NCI-H2107 (cell line): ENCODE measurements around the gene NLRC5.
"Not testable (repeated sequence)": the region's sequence is repeated elsewhere in the genome, so short reads cannot be mapped to it uniquely, and the experiment has no call there.

Experiments
- DNase-seq: peaks from one replicate; lab custom pipeline; 2025; lab: John Stamatoyannopoulos, UW

NLRC5 gene

DNA sequence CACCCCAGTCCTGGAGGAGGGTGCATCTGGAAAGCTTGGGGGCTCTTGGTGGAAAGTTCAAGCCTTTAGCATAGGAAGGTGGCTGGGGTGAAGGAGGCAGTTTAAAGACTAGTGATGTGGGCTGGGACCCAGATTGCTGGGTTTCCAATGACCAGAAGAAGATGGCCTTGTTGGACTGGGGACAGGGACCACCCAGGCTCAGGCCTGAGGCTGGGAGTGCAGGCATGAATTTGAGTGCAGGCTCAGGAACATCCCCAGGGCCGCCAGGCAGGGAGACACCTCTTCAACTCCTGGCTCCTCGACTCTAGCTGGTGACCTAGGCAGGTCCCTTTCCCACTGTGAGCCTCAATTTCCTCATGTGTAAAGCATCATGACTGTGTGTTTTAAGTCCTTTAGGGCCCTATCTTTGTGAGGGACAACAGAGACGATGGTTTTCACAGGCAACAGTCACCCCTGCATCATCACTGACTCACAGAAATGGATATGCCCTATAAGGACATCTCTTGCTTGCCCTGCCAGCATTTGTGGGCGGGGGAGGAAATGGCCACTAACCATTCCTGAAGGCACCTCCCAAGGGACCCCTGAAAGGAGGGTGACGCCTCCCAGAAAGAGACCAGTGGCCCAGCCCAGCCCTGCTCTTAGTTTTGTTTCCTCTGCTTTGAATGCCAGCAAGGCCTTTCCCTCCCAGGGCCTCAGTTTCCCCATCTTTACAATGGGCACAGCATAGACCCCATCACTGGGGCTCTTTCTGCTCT lies 11.1 kb downstream of the NLRC5 start:
- no peak for DNase-seq

DNA sequence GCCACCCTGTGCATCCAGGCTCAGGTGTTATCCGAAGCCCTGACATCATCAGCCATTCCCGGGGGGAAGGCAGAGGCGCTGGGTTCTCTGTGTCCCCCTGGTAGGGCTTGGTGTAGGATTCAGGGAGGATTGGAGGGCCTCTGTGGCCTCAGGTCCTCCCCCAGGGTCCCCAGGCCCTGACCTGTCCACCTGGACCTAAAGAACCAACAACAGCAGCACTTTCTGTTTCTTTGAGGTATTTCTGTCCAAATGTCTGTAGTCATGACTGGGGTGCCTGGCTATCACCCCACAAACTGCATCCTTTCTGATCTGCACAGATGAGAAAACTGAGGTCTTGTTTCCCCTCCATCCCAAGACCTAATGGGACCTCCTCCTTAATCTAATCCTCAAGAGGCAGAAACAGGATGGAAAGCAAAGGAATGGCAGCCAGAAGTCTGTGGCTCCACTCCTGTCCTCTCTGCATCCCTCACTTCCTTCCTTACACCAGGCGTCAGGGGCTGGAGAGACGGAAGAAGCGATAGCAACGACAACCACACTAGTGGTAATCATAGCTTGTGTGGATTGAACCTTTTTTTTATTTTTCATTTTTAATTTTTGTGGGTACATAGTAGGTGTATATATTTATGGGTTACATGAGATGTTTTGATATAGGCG lies 11.8 kb downstream of the NLRC5 start:
- no peak for DNase-seq

DNA sequence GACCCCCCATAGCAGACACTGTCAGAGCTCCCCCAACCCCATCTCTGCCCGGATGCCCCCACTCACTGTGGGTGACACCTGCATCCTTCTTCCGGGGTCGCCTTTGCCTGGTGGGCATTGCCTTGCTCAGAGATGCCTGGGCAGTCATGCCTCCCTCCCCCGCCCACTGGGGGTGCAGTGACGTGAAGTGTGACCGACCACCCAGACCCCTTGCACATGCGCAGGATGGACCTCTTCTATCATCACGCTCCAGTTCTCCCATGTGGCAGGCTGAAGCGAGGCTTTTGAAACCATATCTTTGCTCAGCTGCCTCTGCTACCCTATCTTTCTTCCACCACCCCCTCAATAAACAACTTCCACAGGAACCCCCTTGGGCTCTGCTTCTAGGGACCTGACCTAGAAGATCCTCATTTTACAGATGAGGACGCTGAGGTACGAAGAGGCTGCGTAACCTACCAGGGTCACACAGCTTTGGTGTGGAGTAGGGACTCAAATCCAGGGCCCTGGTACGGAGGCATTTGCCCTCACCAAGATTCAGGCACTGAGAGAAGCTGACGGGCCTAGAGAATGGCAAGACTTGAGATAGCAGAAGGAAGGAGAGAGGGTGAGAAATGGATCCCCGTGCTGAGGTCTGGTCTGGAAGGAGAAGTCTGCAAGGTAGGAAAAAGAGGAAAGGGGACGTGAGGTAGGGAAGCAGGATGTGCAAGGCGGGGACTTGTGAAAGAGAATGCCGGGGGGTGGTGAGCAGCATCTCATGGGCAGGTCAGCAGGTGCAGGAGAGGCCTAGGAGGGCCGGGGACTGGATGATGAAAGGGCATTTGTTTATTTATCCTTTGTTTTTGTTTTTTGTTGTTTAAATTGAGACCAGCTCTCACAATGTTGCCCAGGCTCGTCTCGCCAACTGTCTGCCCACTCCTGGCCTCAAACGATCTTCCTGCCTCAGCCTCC lies 14.4 kb downstream of the NLRC5 start:
- DNase-seq: no peak

DNA sequence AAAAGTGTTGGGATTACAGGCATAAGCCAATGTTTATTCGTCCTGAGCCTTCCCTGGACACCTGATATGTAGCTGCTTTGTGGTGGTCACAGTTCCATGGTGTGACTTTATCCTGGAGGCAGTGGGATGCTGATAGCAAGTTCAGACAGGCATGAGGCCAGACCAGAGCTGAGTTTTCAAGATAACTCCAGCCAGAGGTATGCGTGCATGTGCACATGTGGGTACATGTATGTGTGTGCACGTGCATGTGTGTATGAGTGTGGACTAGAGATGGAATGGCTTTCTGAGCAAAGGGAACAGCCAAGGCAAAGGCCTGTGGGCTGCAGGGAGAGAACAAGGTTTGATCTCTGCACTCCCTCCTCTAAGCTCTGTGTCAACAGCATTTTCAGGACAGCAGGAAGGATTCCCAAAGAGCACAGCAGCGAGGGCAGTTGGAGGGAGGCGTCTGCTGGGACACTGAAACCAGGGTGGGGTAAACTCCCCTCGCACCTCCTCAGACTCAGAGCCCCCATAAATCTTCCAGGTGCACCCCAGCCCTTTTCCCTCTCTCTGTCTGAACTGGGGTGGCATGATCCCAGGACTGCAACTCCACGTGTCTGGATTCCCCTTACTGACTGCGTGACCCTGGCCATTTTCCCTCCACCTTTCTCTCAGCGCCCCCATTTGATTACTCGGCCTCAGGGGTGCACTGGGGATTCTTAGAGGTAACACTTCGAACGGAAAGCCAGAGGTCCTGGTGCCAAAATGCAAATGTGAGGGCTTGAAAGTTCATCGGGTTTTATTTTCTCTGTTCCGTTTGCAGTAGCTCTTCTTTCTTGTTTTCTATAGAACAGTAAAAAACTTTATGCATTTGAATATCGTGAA lies 15.3 kb downstream of the NLRC5 start:
- no peak for DNase-seq

DNA sequence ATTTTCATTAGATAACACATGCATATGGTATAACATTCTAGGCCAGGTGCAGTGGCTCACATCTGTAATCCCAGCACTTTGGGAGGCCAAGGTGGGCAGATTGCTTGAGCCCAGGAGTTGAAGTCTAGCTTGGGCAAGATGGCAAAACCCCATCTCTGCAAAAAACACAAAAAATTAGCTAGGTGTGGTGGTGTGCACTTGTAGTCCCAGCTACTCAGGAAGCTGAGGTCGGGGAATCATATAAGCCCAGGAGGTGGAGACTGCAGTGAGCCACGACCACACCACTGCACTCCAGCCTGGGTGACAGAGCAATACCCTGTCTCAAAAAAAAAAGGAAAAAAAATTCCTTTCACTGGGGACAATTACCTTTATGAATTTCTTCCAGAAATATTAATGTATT lies 16.2 kb downstream of the NLRC5 start:
- DNase-seq: not testable (repeated sequence)

DNA sequence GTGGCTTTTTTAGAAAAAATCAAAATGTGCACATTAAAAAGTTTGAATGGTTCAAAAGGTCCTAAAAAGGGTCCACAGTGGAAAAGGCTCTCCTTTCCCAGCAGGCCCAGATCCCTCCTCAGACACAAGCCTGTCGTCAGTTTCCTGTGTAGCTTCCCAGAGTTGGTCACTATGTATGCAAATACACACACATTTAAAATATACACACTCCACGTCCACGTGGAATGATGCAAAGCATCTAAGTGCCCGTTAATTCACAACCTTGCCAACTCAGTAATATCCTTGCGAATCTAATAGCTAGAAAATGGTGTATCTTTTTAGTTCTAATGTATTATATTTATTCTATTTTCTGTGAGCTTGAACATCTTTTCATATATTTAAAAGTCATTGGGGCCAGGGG lies 17.7 kb downstream of the NLRC5 start:
- no peak for DNase-seq

DNA sequence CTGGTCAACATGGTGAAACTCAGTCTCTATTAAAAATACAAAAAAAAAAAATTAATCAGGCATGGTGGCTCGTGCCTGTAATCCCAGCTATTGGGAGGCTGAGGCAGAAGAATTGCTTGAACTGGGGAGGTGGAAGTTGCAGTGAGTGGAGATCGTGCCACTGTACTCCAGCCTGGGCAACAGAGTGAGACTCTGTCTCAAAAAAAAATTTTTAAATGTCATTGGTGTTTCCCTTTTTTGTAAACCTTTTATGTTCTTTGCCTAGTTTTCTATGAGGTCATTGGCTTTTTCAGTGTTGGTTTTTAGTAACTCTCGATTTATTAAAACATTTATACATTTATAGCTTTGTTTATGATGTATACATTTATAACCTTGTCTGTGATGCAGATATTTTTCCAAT lies 18.2 kb downstream of the NLRC5 start:
- no peak for DNase-seq

DNA sequence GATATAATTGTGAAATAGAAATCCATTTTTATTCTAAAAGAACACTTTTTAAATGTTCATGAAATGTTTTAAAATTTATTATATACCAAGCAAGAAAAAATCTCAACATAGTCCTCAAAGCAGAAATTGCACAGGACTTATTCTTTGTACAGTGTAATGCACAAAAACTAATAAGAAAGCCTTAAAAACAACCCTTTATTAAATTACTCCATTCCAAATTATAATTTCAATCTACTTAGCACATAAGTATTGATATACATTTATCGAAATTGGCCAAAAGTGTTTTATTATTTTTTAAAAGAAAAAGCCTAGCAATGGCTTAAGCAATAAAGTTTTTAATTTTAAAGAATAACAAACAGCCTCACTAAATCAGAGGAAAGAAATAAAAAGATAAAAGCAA lies 19.1 kb downstream of the NLRC5 start:
- no peak for DNase-seq

DNA sequence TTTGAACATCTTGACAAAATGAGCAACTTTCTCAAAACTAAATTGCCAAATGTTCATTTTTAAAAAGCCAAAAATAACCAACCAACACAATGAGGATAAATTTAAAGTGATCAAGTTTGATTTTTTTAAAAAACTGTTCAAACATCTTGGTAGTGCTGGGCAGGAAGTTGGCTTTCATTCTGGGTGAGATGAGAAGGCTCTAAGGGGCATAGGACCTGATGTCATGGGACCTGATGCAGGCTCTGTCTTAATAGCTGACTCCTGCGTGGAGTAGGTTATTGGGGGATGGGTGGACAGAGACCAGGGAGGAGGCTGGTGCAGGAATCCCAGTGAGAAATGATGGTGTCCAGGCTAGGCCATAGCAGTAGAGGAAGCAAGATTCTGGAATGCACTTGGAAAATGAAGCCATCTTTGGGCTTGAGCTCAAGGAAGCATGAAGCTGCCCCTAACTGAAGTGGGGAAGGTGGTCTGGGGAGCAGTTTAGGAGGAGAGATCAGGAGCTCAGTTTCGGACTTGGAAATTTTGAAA lies 20.4 kb downstream of the NLRC5 start:
- DNase-seq: no peak

DNA sequence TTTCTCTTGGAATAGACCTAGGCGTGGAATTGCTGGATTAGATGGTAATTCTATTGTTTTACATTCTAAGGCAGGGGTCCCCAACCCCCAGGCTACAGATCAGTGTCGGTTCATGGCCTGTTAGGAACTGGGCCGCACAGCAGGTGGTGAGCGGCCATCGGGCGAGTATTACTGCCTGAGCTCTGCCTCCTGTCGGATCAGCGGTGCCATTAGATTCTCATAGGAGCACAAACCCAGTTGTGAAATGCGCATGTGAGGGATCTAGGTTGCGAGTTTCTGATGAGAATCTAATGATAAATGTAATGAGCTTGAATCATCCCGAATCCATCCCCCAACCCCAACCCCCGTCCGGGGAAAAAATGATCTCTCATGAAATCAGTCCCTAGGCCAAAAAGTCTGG lies 23.0 kb downstream of the NLRC5 start:
- DNase-seq: no peak

DNA sequence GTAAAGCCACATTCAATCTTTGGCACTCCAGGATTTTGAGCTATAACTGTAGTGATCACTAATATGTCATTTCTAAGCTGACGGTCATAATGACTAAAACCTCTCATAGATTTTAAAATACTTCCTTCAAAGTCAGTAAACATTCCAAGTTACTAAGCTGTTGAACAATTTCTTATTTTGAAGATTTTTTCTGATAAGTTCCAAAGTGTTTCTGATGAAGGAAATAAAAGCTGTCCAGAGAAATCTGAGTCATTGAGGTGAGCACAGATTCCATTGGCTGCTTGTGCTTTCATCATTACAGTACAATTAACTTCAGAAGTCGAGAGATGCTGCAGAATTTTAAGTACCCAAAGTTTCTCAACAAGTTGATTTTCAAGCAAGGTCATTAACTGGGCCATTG lies 23.9 kb downstream of the NLRC5 start:
- DNase-seq: no peak

DNA sequence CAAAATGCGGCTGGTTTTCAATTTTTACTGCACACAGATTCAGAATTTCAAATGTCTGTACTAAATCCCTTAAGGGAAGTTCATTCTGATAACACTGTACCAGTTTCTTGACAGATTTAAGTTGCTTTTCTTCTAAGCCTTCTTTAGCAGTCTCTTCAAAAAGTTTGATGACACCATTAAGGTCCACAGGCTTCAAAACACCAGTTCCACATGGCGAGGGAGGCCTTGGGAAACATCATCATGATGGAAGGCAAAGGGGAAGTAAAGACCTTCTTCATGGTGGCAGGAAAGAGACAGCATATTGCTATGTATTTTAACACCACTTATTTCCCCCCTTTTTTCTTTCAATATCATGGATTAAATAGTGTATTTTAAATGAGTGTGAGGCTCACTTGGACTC lies 24.5 kb downstream of the NLRC5 start:
- no peak for DNase-seq

DNA sequence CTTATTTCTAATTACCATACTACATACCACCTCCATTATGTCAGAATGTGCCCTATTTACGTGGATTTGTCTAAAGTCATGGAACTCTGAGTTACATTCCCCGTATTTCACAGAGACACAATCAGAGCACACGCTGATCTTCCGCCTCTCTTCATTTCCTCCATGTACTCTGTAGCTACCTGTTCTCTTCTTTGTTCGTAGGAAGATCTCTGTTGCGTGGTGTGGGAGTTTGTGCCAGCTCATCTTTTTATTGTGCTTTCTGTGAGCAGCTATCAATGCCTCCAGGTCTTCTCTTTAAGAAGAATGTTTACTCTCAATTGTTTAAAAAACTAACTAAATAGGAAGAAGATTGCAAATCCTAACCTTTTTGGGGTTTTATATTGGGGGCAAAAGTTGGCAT lies 26.9 kb downstream of the NLRC5 start:
- no peak for DNase-seq

DNA sequence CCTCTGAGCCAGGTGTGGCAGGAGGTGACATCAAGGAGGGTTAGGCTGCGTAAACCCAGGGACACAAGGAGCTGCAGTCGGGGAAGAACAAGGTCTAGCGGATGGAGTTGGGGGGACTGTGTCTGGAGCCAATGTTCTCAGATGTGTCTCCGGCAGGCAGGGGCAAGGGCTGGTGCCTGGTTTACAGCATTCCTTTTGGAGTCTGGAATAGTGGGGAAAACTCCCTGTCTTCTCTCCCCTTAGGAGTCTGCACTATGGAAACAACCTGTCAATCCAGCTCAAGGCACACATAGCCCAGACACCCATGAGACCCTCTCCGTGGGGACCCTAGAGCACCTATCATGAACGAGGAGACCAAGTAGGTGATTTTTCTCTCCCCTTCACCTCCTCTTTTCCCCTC lies 27.5 kb downstream of the NLRC5 start:
- DNase-seq: no peak

DNA sequence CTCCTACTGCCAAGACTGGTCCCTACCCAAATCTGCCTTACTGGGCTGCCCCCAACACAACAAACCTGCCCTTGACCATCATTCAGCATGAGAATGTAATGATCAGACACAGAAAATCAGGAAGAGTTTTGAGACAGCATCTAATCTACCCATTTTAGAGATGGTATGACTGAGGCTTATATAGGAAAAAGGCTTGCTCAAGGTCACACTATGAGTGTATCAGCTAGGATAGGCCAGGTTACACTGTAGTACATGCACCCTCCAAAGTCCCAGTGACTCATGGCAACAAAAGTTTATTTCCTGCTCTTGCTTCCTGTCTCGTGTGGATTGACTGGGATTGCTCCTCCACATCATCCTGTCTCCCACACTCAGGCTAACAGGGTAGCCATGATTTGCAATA lies 27.9 kb downstream of the NLRC5 start:
- no peak for DNase-seq

DNA sequence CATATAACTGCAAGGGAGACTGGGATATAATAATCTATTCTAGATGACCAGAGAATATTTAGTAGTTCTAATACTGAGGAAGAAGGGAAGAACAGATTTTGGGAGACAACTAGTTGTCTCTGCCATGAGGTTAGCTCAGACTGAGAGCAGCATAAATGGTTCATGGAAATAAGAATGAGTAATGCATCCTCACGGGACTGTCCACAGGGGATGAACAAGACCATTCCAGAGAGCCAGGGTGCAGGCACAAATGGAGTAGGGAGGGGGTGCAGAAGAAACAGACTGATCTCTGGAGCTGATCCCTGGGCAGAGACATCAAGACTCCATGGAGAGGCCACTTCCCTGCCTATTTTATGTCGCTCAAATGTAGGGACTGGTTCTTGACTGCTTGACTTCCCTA lies 30.4 kb downstream of the NLRC5 start:
- DNase-seq: no peak

DNA sequence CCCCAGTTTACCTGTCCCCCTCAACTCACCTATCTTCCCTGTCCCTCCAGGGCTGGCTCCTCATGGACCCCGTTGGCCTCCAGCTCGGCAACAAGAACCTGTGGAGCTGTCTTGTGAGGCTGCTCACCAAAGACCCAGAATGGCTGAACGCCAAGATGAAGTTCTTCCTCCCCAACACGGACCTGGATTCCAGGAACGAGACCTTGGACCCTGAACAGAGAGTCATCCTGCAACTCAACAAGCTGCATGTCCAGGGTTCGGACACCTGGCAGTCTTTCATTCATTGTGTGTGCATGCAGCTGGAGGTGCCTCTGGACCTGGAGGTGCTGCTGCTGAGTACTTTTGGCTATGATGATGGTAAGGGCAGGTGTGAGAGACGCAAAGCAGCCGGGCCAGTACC lies 31.3 kb downstream of the NLRC5 start:
- no peak for DNase-seq

DNA sequence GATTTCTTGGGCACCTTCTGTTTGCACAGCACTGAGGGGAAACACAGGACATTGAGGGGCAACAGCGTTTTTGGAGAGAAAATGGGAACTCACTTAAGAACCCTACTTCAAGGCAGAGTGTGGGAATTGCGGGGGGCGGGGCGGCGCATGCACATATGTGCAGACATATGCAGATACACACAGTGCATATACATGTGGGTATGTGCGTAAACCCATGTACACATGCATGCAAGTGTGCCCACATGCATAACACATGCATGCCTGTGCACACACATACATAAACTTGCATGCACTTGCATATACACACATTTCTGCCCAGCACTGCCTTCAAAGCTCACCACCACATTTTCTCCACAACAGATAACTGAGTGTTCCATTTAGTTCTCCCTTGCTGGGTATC lies 32.4 kb downstream of the NLRC5 start:
- DNase-seq: no peak

DNA sequence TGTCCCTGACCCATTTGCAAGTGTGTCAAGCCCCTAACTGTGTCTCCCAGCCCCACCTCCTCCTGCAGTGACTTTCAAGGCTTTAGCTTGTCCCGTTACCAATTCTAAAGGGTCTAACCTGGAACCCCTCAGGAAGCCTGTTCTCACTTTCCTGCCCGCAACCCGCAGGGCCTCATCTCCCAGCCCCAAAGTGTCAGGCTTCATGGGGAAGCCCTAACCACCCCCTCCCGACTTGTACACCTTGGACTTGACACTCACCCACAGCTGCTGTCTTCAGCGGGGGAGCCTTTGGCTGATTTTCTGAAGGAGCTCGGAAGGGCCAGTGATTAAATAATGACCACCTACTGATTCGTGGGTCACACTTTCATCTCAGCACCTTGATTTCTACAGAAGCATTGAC lies 33.1 kb downstream of the NLRC5 start:
- no peak for DNase-seq

DNA sequence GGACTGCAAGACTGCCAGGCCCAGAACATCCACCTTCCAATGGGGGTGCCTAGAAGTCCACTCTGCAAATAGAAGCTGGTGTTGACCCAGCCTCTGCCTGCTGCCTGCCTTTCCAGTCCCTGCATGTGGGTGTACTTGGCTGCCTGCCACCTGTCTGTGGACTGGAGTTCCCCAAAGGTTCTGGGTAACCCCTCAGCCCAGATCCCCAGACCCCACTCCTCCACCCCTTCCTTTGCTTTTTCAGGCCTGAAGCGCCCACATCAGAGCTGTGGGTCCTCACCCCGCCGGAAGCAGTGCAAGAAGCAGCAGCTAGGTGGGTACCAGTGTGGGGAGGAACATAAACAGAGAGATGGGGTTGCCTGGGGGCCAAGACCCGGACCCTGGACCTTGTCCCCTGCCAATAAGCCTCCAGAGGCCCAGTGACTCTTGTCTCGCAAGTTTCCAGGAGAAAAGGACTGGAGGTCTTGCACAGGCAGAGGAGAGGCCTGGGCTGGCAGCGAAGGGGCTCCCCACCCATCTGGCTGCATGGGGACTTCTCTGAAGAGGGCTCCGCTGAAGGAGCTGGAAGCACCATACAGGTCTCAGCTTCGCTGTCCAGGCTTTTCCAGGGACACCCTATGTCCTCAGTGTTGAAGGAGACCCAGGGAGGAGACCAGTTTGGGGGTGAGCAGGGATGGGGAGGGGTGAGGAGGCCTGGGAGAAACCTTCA lies 34.3 kb downstream of the NLRC5 start:
- DNase-seq: no peak
